ENCODE results near the gene TBX15.

The TBX15 gene

DNA sequence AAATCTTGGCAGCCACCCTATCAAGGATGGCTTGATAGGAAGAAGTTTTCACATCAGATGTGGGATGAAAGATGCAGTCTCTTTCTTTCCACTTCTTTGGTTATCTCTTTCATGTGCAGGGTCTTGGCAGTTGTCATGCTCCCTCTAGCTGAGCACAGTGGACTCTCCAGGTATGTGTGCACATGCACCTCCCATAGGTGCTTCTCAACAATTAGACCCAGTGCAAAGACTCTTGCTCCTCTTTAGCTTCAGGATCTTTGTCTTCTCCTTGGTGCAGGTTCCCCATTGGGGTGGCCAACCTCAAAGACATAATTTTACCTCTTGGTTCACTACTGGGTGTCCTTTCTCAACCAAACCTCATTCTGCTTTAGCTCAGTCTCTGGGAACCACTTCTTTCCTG is 80.7 kb downstream of the TBX15 start:
- no peaks in the 10 kb centered on the region for H3K79me2 ChIP-seq (ENCODE audit: low read length)
- TF ChIP-seq, protein P1, sequence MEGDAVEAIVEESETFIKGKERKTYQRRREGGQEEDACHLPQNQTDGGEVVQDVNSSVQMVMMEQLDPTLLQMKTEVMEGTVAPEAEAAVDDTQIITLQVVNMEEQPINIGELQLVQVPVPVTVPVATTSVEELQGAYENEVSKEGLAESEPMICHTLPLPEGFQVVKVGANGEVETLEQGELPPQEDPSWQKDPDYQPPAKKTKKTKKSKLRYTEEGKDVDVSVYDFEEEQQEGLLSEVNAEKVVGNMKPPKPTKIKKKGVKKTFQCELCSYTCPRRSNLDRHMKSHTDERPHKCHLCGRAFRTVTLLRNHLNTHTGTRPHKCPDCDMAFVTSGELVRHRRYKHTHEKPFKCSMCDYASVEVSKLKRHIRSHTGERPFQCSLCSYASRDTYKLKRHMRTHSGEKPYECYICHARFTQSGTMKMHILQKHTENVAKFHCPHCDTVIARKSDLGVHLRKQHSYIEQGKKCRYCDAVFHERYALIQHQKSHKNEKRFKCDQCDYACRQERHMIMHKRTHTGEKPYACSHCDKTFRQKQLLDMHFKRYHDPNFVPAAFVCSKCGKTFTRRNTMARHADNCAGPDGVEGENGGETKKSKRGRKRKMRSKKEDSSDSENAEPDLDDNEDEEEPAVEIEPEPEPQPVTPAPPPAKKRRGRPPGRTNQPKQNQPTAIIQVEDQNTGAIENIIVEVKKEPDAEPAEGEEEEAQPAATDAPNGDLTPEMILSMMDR (IDR thresholded peaks at IDR 0.05; ENCODE audit: low read depth, low read length) = no peak
- TF ChIP-seq EZH2phosphoT487 (IDR thresholded peaks at IDR 0.05; ENCODE audit: low read depth) = no peak

DNA sequence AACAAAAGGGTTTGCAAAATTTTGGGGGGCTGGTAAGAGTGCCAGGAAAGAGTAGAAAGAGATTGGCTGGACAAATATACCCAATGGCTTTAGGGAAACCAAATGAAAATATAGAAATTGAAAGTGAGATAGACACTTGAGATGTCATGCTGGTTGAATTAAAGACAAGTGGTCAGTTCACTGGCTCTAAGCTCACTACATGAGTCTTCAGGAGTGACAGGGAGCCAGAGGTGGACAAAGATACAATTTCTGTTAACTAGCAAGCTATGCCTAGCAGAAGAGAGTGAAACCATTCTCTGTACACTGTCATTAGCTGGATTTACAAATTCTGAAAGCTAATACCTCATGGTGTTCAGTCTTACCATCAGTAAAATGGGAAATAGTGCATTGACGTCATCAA is 82.5 kb downstream of the TBX15 start:
- no peak overlapping the region for H3K9ac ChIP-seq (ENCODE audit: low read length)
- H2AFZ ChIP-seq (ENCODE audit: low read depth, low read length) = no peak overlapping the region
- H3K27ac ChIP-seq (ENCODE audit: low read length) = no peak overlapping the region
- no peak overlapping the region for H3K4me3 ChIP-seq (ENCODE audit: low read length)
- H3K9me3 ChIP-seq (ENCODE audit: insufficient read depth, low read length) = no peaks in the 10 kb centered on the region
- H3K79me2 ChIP-seq (ENCODE audit: low read length) = no peaks in the 10 kb centered on the region
- H3K27me3 ChIP-seq (ENCODE audit: low read depth, low read length) = no peaks in the 10 kb centered on the region
- no peaks in the 10 kb centered on the region for H3K36me3 ChIP-seq (replicated peaks; ENCODE audit: low read depth, low read length)
- H4K20me1 ChIP-seq (ENCODE audit: insufficient read depth, low read length) = no peaks in the 10 kb centered on the region
- H3K4me2 ChIP-seq (ENCODE audit: low read length) = no peak overlapping the region
- no peaks in the 10 kb centered on the region for H3K4me1 ChIP-seq (ENCODE audit: low read length)
- TF ChIP-seq, protein P1 (IDR thresholded peaks at IDR 0.05; ENCODE audit: low read depth, low read length) = no peak
- TF ChIP-seq EZH2phosphoT487 (IDR thresholded peaks at IDR 0.05; ENCODE audit: low read depth) = no peak

More for the DNA sequence above, 80.7 kb downstream of the TBX15 start:
- no peak overlapping the region for H3K9ac ChIP-seq (ENCODE audit: low read length)
- H3K36me3 ChIP-seq (replicated peaks; ENCODE audit: low read depth, low read length) = no peaks in the 10 kb centered on the region
- no peak overlapping the region for H2AFZ ChIP-seq (ENCODE audit: low read depth, low read length)
- H4K20me1 ChIP-seq (ENCODE audit: insufficient read depth, low read length) = no peaks in the 10 kb centered on the region
- H3K4me1 ChIP-seq (ENCODE audit: low read length) = no peaks in the 10 kb centered on the region
- no peaks in the 10 kb centered on the region for H3K27me3 ChIP-seq (ENCODE audit: low read depth, low read length)
- no peak overlapping the region for H3K4me3 ChIP-seq (ENCODE audit: low read length)
- no peak overlapping the region for H3K4me2 ChIP-seq (ENCODE audit: low read length)
- no peaks in the 10 kb centered on the region for H3K9me3 ChIP-seq (ENCODE audit: insufficient read depth, low read length)
- H3K27ac ChIP-seq (ENCODE audit: low read length) = no peak overlapping the region

DNA sequence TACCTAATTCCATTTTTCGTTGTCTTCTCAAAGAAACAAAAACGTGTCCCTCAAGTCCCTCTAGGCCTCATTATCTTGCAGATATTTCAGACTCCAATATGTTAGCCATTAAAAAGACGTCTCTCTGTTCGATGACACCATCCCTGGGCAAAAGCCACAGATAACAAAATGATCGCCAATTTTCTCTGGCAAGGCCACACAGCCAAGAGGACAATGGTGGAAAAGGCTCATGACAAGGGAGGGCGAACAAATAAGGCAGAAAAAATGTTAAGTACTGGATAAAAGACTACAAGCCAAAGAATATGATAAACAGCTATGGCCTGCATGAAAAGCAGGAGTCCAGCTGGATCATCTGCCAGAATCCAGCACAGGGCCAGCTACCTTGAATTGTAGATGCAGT is 82.9 kb downstream of the TBX15 start:
- no peaks in the 10 kb centered on the region for H3K36me3 ChIP-seq (replicated peaks; ENCODE audit: low read depth, low read length)
- H2AFZ ChIP-seq (ENCODE audit: low read depth, low read length) = no peak overlapping the region
- H3K27ac ChIP-seq (ENCODE audit: low read length) = no peak overlapping the region
- H3K27me3 ChIP-seq (ENCODE audit: low read depth, low read length) = no peaks in the 10 kb centered on the region
- no peaks in the 10 kb centered on the region for H3K79me2 ChIP-seq (ENCODE audit: low read length)
- H3K4me1 ChIP-seq (ENCODE audit: low read length) = no peaks in the 10 kb centered on the region
- TF ChIP-seq, protein P1 (IDR thresholded peaks at IDR 0.05; ENCODE audit: low read depth, low read length) = no peak
- no peak for TF ChIP-seq EZH2phosphoT487 (IDR thresholded peaks at IDR 0.05; ENCODE audit: low read depth)
- no peaks in the 10 kb centered on the region for H4K20me1 ChIP-seq (ENCODE audit: insufficient read depth, low read length)
- no peak overlapping the region for H3K4me2 ChIP-seq (ENCODE audit: low read length)
- H3K4me3 ChIP-seq (ENCODE audit: low read length) = no peak overlapping the region
- H3K9ac ChIP-seq (ENCODE audit: low read length) = no peak overlapping the region
- H3K9me3 ChIP-seq (ENCODE audit: insufficient read depth, low read length) = no peaks in the 10 kb centered on the region

- Histone ChIP-seq H3K27me3 (ENCODE audit: low read depth, low read length) (no peaks in the 10 kb centered on the region), H3K36me3 (replicated peaks; ENCODE audit: low read depth, low read length) (no peaks in the 10 kb centered on the region), H2AFZ (ENCODE audit: low read depth, low read length) (no peak overlapping the region), H3K9me3 (ENCODE audit: insufficient read depth, low read length) (no peaks in the 10 kb centered on the region), H3K9ac (ENCODE audit: low read length) (no peak overlapping the region), H3K79me2 (ENCODE audit: low read length) (no peaks in the 10 kb centered on the region), H3K4me1 (ENCODE audit: low read length) (no peaks in the 10 kb centered on the region), H3K27ac (ENCODE audit: low read length) (no peak overlapping the region), H3K4me2 (ENCODE audit: low read length) (no peak overlapping the region), H4K20me1 (ENCODE audit: insufficient read depth, low read length) (no peaks in the 10 kb centered on the region), H3K4me3 (ENCODE audit: low read length) (no peak overlapping the region)
- TF ChIP-seq EZH2phosphoT487 (IDR thresholded peaks at IDR 0.05; ENCODE audit: low read depth) = no peak
- TF ChIP-seq, protein P1 (IDR thresholded peaks at IDR 0.05; ENCODE audit: low read depth, low read length) = no peak
Observed at GRCh38 chr1:118902711-118903191, 85.4 kb downstream of the TBX15 start.

Data from OCI-LY3 (cell line).